HG02981 (cell line): ENCODE results near the gene RND3.

Experiments used
- ATAC-seq: cut with Tn5 transposase; IDR thresholded peaks from one replicate; pipeline ENCODE4 v1.9.1; 2021; ENCODE audit warnings: mild to moderate bottlenecking, moderate library complexity; ENCODE audit not compliant: unreplicated experiment

RND3 gene, protein sequence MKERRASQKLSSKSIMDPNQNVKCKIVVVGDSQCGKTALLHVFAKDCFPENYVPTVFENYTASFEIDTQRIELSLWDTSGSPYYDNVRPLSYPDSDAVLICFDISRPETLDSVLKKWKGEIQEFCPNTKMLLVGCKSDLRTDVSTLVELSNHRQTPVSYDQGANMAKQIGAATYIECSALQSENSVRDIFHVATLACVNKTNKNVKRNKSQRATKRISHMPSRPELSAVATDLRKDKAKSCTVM

DNA sequence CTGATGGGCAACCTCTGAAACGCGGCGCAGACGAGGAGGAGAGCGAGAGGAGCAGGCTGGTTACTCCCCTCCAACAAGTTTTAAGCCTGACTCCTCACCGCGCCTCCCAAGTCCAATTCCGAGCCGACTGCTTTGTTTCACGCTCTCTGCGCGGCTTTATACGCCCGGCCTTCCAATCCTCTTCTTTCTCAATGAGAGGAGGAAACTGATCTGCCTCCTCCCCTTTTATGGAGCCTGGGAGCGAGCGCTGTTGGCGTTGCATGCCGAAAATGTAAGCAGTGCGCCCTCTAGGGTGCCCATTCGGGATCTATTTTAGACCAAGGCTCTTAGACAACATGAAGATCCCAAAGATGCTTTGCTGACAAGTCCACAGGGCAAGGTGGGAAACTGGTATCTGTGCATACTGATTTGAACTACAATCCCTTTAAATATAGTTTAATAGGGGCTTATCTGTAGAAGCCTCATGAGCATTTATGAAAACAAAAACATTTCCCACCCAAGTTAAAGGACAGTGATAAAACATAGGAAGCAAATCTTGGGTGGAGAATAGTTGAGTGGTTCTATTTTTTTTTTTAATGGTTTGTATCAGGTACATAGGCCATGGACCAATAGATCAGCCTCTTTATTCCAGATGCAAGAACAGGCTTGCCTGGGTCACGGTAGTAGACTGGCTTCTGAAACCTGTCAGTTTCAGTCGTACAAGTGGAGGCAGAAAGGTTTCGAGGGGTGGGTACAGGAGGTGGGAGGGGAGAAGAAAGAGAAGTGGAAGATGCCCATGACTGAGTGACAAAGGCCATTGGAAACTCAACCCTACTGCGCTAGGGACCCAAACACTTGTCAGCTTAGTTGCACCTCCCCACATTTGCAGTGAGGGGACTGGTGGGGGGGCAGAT is at the start of gene RND3:
Gene RND3, minus strand, starts transcription at position 131 of the 893 bp plus-strand sequence. CDS start 250 bp downstream, outside the sequence.
- peak; percentile 66 for ATAC-seq

DNA sequence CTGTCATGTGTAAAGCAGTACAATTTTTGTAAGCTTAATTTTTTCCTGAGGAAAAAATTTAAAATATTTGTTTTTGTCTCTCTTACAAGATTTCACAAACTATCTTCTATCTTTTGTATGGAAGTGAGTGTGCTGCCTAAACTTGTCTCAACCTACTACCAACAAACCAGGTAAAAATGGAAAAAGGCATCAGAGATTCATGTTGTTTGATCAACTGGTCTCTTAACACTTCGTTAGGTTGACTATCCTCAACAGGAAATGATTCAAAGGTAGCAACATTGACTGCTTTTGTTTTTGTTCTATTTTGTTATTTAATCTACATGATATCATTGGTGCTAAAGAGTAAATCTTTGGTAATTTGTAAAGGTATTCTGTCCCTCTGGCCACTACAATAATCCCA is 47.7 kb upstream of the RND3 start:
- no peak for ATAC-seq

DNA sequence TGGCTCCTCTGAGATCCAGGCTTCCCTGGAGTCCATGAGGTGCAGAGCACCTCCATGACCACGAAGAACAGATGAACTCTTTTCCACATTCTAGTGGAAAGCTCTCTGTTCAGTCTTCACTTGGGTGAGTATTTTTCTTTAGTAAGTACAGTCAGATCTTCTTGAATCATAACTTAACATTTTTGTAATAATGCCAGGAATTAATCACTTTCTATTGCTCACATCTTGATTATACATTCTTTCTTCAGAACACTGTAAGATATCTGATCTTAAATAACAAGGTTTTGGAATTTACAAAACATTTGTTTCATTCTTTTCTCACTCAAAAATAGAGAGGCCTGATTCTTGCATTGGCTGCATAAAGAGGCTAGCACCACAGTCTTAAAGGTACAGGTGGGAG is 45.4 kb upstream of the RND3 start:
- no peak for ATAC-seq

DNA sequence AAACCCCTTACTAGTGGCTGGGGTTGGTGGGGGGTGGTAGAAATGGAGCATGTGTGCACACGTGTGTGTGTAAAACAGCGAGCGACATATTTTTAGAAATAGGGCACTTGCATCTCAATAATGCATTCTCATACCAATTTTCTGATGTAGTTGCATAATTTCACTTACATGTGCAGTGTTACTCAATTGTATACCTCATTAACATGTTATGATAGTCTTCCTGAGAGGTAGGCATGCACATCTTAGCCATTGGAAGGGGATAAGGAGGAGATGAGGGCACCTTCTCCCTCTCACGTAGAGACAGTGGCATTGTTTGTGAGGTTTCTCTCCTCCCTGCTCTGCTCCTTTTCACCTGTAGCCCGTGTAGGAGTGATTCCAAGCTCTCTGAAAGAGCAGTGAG is 44.6 kb upstream of the RND3 start:
- ATAC-seq = no peak

DNA sequence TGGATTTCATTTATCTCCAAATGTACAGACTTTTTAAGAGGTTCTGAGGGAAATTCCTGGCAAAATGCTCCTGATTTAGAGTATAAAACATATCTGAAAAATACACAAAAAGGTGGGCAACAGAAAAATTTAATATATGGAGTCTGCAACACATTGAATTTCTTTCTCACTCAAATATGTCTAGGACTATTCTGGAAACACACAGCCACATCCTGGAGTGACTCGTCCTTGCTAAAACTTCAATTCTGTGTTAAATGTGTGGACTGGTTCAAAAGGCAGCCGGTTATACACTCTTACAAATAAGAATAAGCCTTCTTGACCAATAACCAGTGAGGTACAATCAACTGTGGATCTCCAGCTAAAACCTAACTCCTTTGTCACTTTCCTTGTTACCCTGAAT is 44.1 kb upstream of the RND3 start:
- ATAC-seq = no peak

DNA sequence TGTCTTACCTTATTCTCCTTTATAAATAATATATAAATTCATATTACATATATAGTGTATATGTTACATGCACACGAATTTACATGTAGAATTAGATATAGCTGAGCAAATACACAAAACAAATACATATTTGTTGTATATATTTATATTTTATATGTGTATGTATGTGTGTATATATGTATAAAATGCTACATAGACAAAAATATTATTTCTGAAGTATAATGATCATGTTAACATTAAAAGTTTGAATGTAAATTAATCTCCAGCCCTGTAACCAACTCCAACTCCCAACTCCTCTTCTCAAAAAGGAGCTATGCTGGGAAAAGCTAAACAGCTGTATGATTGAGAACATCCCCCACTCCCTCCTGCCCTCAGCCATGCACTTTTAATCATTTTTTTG is 42.7 kb upstream of the RND3 start:
- no peak for ATAC-seq

DNA sequence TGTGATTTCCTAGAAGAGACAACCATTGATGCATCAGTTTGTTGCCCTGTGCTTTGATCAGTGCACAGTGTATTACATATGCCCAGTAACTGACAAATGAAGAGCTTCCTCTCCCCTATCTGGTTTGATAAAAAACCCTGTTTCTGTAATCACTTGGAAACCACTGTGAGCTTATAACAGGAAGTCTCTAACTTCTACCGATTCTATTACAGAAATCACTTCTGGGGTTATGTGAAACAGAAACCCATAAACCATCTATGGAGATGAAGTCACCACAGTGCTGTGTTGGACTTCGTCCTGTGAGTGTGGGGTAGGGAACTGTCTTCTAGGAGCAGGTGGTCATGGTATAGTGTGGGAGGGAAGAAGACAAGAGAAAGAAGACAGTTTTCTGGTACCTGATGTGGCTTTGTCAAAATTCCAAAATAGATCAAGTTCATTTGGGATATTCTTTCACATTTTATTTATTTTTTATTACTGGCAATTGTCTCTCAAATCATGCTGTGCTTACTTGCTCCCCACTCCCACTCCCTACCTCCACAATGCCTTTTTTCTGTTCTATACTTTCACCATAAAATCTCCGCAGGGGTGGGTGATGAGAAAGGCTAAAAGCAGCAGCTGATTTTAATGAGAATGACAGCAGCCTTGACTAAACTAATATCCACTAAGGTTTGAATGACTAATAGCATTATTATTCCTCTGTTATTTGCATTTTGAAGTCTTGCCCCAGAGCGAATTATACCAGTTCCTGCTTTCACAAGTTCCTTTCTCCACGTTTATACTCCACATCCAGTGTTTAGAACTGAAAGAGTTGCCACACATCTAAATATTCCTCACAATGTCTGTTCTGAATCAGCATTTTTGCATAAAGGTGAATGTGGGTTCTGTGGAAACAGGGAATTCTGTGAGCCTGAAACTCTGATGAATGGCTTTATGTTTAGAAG is 41.7 kb upstream of the RND3 start:
- ATAC-seq = peak; percentile 88

DNA sequence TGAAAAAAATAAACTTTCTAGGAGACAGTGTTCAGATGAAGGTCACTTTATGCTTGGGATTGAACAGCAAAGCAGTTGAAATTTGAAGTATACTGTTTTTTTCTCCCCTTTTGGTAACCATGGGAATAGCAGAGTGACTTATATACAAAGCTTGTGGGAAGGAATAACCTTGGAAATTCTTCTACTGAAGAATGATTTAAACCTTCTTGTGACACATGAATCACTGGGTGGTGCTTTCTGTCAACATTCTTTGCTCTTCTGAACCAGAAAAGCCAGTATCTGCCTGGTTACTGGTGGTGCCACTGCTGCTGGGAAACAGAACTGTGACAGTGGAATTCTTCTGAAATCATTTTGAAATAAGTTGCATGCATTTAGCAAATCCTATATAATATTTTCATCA is 39.4 kb upstream of the RND3 start:
- ATAC-seq = no peak

DNA sequence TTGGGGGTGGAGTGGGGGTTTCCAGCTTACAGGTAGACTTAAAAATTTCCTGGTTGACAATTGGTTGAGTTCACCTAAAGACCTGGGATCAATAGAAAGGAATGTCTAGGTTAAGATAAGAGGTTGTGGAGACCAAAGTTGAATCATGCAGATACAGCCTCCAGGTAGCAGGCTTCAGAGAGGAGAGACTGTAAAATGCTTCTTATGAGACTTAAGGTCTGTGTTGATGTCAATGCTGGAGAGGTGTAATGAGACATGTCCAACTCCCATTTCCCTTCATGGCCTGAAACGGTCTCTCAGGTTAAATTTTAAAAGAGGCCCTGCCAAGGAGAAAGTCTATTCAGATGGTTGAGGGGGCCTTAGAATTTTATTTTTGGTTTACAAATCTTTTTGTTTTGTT is 38.5 kb upstream of the RND3 start:
- no peak for ATAC-seq

DNA sequence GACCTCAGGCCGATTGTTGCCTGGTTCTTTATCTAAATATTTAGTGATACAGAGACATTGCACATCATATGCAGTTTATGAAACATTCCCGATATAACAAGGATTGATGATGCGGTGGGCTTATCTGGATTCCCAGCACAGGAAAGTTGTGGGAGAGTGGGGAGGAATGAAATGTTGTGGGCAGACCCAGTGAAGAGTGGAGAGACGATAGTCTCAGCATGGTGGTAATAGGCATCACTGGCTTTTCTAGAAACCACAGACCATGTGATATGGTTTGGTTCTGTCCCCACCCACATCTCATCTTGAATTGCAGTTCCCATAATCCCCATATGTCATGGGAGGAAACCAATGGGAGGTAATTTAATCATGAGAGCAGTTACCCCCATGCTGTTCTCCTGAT is 34.8 kb upstream of the RND3 start:
- ATAC-seq = no peak

DNA sequence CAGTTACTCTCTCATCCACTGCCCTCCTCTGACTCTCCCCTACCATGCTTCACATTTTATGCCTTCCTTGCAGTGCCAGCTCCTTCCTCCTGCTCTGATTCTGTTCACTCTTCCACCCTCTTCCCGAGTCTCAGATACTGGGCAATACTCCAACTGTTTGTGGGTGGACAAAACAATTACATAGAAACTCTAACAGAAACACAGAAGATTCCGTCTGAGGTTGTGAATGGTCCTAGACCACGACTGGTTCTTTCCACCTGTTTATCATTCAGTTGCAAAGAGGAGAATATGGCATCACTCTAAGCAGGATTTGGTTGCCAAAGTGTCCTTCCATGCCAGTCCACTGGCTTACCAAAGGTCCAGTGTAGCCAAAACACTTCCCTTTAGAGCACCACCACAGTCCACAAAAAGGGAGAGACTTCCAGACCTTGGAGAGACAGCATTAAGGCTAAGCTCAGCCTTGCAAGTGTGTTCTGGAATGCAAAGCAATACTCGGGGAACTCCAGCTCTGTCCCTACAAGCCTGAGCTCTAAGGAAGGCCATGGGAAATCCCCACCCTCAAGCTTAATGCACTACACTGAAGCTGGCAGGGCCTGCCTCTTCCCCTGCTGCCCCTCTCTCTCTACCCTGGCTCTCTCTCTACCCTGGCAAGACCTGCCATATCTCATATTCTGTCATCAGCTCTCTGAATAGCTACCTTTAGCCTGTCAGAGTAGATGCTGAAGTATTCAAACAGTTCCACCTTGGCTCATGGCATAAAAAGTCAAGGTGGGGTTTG is 33.6 kb upstream of the RND3 start:
- no peak for ATAC-seq

DNA sequence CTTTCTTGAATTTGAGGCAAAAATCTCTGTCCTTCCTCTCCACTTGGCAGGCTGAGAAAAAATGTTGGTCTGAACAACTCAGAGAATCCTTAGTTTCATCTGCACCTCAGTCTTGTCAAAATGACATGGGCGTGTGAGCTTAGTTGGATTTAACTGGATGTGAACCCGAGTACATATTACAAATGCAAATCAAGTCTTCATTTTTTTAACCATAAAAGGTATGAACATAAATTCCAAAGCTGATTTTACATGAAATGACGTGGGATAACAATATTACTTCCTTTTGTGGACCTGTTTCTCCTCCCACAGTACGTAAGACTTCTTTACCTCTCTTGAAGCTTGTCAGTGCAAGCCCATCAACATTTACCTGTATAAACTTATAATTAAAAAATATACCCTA is 32.6 kb upstream of the RND3 start:
- ATAC-seq = no peak

DNA sequence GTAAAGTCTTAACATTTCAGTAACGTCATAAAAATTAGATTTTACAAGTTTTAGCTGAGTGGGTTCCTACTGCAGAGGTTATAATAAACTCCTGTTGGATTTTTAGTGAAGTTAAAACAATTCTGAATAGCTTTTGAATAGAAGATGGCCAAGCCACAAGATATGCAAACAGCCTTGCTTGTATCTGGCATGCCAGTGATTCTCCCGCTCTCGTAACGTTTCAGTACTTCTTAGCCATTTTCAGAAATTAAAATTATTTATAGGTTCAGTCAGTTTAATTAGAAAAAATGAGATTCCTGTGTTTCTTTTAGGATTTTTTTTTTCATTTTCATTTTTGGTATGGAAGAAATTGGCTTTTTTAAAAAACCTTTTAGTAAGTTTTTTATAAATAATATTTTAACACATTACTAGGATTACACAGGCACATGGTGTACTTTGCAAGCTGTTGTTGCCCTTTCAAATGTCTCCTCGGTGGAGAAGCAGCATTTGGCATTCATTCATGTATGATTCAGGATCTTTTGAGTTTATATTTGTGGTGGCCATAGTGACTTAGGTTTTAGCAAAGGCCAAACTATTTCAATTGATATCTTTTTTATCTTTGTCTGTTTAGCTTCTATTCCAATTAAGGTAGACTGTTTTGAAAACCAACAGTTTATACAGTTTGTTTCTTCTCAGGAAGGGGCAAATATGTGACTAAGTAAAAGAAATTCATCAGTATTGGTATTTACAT is 30.6 kb upstream of the RND3 start:
- no peak for ATAC-seq

DNA sequence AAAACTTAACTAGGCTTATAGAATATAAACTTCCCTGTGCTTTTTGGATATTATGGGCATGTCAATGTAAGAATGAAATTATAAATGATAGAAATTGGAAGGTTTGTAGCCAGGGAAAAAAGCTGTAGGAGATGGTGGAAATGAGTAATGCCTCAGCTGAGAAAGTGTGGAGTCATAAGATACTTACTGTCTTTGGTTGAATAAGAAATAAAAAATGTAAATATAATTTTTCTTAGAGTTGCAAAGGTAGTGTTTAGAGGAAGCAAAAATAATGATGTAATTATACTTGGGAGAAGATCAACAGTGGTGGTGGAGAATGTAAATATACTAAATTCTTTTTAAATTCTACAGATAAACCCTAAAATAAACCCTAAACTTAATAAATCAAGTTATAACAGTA is 26.2 kb upstream of the RND3 start:
- ATAC-seq = no peak

DNA sequence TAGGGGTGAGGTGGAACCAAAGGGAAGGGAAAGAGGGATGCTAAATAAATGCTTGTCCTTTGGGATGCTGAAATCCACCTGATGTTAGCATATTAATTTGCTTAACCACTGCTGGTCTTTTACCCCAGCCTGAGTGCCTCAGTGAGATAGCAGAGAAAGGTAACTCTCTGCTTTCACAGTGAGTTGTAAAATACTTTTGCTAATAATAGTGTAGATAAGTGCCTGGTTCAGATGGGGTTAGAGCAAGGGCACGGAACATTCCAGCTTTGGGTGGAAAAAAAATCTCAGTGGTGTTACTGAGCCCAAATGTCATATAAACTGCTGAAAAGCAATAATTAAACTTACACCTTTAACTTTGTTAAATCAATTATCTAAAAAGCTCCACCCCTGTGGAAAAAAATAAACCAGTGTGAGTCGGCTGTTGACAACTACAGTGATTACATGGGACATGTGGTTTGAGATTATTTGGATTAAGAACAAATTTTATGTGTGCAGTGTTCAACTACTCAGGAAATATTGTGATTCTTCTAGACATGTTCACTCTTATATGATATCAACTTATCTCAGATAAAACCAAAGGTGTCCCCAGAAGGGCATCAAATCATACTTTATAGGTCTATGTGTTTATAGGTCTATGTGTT is 21.1 kb upstream of the RND3 start:
- ATAC-seq = no peak

DNA sequence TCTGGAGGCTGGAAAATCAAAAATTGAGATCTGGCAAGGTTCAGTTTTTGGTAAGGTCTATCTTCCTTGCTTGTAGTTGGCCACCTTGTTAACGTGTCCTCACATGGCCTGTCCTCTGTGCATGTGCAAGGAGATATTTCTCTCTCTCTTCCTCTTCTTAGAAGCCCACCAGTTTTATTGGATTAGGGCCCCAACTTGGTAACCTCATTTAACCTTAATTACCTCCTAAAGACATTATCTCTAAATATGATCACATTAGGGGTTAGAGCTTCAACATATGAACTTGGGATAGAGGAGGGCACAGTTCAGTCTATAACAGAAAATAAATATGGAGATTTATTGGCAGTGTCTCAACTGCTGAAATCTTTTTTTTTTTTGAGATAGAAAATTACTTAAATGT is 19.6 kb upstream of the RND3 start:
- ATAC-seq = no peak

DNA sequence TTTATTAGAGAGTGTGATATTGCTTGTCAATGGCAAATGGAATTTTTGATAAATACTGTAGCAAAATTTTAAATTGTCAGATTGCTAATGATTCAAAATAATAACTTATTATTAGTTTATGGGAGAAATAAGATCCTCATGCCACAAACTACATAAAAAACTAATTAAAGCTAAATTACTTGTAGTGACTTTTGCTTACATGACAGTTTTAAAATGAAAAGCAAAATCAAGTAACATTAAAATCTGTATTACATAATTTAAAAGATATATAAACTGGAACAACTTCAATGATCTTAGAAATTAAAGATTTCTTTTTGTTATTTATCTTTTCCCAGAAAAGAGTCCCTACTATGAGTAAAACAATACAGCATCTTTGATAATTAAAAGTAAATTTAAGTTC is 17.7 kb upstream of the RND3 start:
- ATAC-seq = no peak

DNA sequence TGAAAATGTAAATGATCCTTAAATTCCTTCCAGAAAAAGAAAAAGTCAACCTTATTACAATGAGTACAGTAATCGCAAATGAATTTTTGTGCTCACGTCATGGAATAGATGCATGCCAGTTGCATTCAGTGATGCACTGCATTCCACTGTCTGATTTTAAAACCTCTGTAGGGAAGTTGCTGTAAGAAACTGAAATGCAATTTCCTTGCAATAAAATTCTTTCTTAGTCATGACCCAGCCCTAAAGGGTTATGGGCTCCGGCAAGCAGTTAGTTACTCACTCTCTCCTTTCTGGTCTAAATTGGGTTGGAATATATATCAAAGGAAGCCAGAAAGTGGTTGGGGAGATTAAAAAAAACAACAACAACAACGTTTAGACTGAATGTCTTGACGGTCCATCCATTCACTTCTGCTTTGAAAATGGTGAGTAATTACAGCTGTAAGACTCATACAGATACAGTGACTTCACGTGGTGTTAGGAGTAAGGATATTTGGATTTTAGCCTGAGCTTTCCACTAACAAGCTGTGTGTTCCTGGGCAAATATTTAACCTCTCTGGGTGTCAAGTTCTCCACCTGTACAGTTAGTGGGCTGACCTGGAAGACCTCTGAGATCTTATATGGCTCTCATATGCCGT is 8.6 kb upstream of the RND3 start:
- no peak for ATAC-seq

DNA sequence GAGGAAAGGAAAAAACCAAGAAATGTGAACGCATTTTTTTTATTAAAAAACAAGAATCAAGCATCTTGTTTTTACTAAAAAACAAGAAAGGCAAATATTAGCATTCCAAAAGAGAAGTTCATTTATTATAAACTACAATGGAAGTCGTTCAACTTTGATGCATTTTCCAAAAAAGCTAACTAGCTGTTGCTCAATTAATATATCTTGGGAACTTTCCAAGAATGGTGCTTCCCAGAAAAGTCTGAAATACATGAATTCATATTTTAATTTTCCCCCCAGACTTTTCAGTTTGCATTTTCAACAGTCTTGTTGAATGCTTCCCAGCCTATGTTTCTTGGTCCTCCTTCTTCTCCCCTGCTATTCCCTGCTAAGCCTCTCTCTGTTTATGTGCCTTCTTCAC is 7.5 kb upstream of the RND3 start:
- ATAC-seq = no peak
